Adipocyte (in vitro differentiated cells): Measurements from ENCODE around the gene SRCIN1.
A peak's percentile ranks its signal among the peaks of the same experiment; 100 is the strongest.

Experiments used
- DNase-seq: peaks from one replicate; pipeline ENCODE4 v3.0.0-alpha.2; 2015; ENCODE audit warnings: low read depth
- H3K27me3 ChIP-seq: replicated peaks from 2 replicates; pipeline ENCODE4 v1.7.0; 2013; ENCODE audit warnings: mild to moderate bottlenecking, low read length, moderate library complexity; ENCODE audit not compliant: control insufficient read depth, insufficient read depth
- H3K36me3 ChIP-seq: 2 replicates; pipeline ENCODE4 v1.7.0; 2013; ENCODE audit warnings: low read length, mild to moderate bottlenecking, moderate library complexity; ENCODE audit not compliant: control insufficient read depth, insufficient read depth, severe bottlenecking
- H3K4me1 ChIP-seq: 2 replicates; pipeline ENCODE4 v1.7.0; 2013; ENCODE audit warnings: mild to moderate bottlenecking, low read length, moderate library complexity; ENCODE audit not compliant: control insufficient read depth, insufficient read depth
- H3K4me3 ChIP-seq: 2 replicates; pipeline ENCODE4 v1.7.0; 2013; ENCODE audit warnings: mild to moderate bottlenecking, low read length, moderate library complexity
- H3K9ac ChIP-seq: 2 replicates; pipeline ENCODE4 v1.7.0; 2013; ENCODE audit warnings: mild to moderate bottlenecking, low read length, moderate library complexity
- H3K9me3 ChIP-seq: 2 replicates; pipeline ENCODE4 v1.7.0; 2013; ENCODE audit warnings: mild to moderate bottlenecking, low read length, moderate library complexity; ENCODE audit not compliant: control insufficient read depth

SRCIN1 gene

DNA sequence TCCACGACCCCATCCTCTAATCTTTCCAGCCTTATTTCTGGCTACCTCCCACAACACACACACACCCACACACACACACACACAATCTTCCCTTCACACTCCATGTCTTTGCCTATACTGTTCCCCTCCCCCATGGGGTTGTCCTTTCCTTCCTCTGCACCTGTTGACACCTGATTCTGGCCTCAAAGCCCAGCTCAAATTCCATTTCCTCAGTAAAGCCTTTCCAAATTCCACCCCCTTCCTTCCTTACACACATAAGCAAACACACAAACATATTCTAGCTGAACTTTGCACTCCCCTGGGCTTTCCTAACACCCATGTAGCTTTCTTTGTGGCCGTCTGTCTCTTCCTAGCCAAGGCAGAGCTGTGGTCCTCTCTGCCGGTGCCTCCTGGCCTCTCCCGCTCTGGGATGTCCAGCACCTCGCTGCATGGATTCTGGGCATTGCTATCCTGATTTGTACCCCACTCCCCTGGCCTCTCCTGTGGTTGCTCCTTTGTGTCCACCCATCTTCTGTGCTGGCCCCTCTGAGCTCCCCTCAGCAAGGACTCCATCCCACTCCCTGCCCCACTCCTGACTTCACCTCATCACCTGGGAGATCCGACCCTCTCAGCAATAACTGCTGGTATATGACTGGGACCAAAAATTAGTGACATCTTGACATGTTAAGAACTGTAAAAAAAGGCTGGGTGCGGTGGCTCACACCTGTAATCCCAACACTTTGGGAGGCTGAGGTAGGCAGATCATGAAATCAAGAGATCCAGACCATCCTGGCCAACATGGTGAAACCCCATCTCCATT lies 8.4 kb upstream of the SRCIN1 start:
- no peaks in the 10 kb centered on the region for H3K36me3 ChIP-seq

DNA sequence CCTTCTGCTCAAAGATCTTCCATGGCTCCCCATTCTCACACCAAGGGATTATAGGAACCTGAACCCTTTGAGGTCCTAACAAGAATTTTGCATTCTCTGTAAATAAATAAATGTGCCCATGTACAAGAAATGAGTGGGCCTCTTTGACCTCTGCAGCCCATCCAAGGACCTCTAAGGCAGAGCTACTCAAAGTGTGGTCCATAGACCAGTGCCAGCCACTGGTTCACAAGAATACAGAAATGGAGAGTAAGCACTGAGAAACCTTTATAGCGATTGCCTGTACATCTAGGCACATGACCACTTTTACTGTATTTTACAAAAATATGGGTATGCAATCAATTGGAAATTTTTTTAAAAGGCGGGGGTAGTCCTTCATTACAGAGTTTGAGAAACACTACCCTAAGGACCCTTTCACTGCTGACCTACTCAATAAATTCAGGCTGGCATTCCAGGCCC lies 7.8 kb upstream of the SRCIN1 start:
- no peaks in the 10 kb centered on the region for H3K36me3 ChIP-seq
- no peak for DNase-seq
- H3K9me3 ChIP-seq, result peaks cover 12% of the 10 kb centered on the region
- H3K4me3 ChIP-seq, result no peak overlapping the region
- H3K9ac ChIP-seq, result no peak overlapping the region
- H3K4me1 ChIP-seq, result no peaks in the 10 kb centered on the region
- H3K27me3 ChIP-seq, result peaks cover 54% of the 10 kb centered on the region

More for the DNA sequence above, 8.4 kb upstream of the SRCIN1 start:
- DNase-seq, result no peak
- H3K27me3 ChIP-seq, result peaks cover 53% of the 10 kb centered on the region
- H3K4me1 ChIP-seq, result no peaks in the 10 kb centered on the region
- H3K9ac ChIP-seq, result no peak overlapping the region
- peaks cover 12% of the 10 kb centered on the region for H3K9me3 ChIP-seq
- no peak overlapping the region for H3K4me3 ChIP-seq

GRCh38 chr17:38611872-38612376 lies 6.2 kb upstream of the SRCIN1 start:
- peaks cover 4% of the 10 kb centered on the region for H3K4me1 ChIP-seq
- no peak overlapping the region for H3K9ac ChIP-seq
- H3K9me3 ChIP-seq, result peaks cover 12% of the 10 kb centered on the region
- no peaks in the 10 kb centered on the region for H3K36me3 ChIP-seq
- H3K27me3 ChIP-seq, result peaks cover 55% of the 10 kb centered on the region
- DNase-seq, result no peak
- no peak overlapping the region for H3K4me3 ChIP-seq

DNA sequence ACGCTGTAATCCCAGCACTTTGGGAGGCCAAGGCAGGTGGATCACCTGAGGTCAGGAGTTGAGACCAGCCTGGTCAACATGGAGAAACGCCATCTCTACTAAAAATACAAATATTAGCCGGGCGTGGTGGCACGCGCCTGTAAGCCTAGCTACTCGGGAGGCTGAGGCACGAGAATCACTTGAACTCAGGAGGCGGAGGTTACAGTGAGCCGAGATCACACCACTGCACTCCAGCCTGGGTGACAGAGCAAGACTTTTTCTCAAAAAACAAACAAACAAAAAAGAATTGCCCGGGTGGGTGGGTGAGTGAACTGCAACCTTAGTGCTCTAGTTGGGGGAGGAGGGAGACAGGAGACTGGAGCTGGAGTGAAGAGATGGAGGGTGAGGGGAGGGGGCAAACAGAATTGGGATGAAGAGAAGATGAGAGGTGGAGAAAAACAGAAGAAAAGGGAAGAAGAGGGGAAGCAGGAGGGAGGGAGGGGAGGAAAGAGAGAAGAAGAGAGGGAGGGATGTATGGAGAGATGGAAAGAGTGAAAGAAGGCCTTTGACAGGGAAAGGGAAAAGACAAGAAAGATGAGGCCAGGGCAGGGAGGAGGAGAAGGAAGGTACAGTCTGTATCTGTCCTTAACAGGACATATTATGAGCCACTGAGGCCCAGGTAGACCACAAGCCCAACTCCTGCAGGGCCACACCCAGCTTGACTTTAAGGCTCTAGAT lies 5.5 kb upstream of the SRCIN1 start:
- Histone ChIP-seq H3K4me1 (peaks cover 7% of the 10 kb centered on the region), H3K27me3 (peaks cover 53% of the 10 kb centered on the region), H3K4me3 (no peak overlapping the region), H3K9ac (no peak overlapping the region), H3K36me3 (no peaks in the 10 kb centered on the region), H3K9me3 (peaks cover 12% of the 10 kb centered on the region)
- DNase-seq, result no peak

DNA sequence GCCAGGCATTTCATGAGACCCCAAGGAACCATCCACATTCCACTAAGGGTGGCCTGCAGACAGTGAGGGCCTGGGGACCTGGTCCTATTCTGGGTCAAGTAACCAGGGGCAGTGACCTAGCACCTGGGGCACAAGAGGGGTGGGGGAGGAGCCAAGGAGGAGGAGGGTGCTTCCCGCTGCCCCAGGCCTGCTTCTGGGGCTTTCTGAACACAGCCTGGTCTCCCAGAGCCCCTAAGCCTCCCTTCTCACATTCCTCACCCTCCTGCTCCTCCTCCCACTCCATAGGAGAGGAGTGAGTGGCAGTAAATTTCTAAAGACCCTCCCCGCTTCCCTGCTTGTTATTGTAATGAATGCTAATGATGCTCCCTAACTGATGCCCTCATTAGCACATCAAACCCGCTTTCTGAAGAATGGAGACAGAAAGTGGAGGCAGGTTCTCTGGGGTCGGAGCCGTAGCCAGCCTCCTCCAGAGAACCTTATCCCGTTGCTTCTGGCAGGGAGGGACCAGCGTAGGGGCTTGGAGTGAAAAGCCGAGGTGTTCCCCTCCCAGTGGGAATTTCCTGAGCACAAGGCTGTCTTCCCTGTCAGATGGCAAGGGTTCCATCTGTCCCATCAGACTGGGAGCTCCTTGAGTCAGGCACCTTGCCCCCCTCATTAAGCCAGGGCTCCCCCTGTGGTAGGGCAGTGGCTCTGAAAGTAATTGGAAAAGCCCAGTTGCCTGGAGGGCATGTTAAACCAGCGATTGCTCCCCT lies 3.7 kb upstream of the SRCIN1 start:
- H3K4me3 ChIP-seq, result no peak overlapping the region
- no peak for DNase-seq
- no peaks in the 10 kb centered on the region for H3K36me3 ChIP-seq
- H3K9ac ChIP-seq, result no peak overlapping the region
- H3K27me3 ChIP-seq, result peaks cover 51% of the 10 kb centered on the region
- H3K9me3 ChIP-seq, result peaks cover 12% of the 10 kb centered on the region
- H3K4me1 ChIP-seq, result peaks cover 7% of the 10 kb centered on the region

DNA sequence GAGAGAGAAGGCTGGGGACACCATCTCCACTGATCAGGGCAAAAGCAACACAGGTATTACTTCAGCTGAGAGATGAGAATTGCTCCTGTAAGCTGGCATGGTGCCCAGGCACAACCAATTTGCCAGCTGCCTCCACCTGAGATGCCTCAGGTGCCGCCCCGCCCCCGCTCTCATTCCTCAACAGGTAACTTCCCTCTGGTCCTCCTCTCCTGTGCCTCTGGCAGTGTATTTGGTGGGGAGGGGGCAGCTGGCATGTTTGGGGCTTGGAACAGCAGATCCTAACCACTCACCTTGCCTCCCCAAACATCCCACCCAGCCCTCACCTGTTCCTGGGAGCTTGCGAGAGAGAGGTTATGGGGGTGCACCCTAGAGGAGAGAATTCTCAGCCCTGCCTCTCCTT lies 2.9 kb upstream of the SRCIN1 start:
- H3K4me1 ChIP-seq, result peaks cover 7% of the 10 kb centered on the region
- peaks cover 12% of the 10 kb centered on the region for H3K9me3 ChIP-seq
- no peak for DNase-seq
- peaks cover 52% of the 10 kb centered on the region for H3K27me3 ChIP-seq
- H3K4me3 ChIP-seq, result no peak overlapping the region
- H3K9ac ChIP-seq, result no peak overlapping the region
- no peaks in the 10 kb centered on the region for H3K36me3 ChIP-seq

- peaks cover 49% of the 10 kb centered on the region for H3K27me3 ChIP-seq
- H3K9me3 ChIP-seq, result peaks cover 6% of the 10 kb centered on the region
- H3K4me1 ChIP-seq, result peaks cover 13% of the 10 kb centered on the region
- DNase-seq, result no peak
- H3K4me3 ChIP-seq, result peak overlapping the region; percentile 72
- H3K9ac ChIP-seq, result no peak overlapping the region
- no peaks in the 10 kb centered on the region for H3K36me3 ChIP-seq
Measured at GRCh38 chr17:38606646-38607611, 1.2 kb upstream of the SRCIN1 start.

DNA sequence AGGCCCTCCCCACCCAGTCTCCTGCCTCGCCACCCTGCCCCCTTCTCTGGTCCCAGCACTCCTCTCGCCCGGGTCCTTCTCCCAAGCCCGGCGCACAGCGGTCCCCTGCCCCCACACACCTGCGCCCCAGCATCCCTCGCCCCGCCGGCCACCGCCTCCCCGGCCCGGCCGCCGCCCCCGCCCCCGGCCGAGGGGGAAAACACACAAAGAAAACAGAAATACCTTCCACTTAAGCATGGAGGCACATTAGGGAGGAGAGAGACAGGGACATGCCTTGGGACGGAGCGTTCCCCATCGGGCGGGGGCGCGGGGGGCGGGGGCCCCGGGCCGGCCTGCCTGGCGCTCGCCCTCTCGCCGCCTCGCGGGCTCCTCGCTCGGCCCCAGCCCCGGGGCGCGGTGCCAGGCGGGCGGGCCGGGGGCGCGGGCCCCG lies 326 bp downstream of the SRCIN1 start:
- no peaks in the 10 kb centered on the region for H3K36me3 ChIP-seq
- H3K4me3 ChIP-seq, result no peak overlapping the region
- peaks cover 63% of the 10 kb centered on the region for H3K27me3 ChIP-seq
- peaks cover 13% of the 10 kb centered on the region for H3K4me1 ChIP-seq
- DNase-seq, result no peak
- no peak overlapping the region for H3K9ac ChIP-seq
- no peaks in the 10 kb centered on the region for H3K9me3 ChIP-seq

- no peak for DNase-seq
- Histone ChIP-seq H3K36me3 (no peaks in the 10 kb centered on the region), H3K9ac (no peak overlapping the region), H3K4me1 (peaks cover 13% of the 10 kb centered on the region), H3K4me3 (no peak overlapping the region), H3K27me3 (peaks cover 64% of the 10 kb centered on the region), H3K9me3 (no peaks in the 10 kb centered on the region)
Measured at GRCh38 chr17:38604479-38605403, 1.0 kb downstream of the SRCIN1 start.
